HG03175 (cell line): ENCODE measurements around the gene GJD3.

Experiments
- ATAC-seq: cut with Tn5 transposase; IDR thresholded peaks from one replicate; pipeline ENCODE4 v1.9.1; 2021; ENCODE audit warnings: mild to moderate bottlenecking, moderate library complexity; ENCODE audit not compliant: unreplicated experiment

The GJD3 gene

DNA sequence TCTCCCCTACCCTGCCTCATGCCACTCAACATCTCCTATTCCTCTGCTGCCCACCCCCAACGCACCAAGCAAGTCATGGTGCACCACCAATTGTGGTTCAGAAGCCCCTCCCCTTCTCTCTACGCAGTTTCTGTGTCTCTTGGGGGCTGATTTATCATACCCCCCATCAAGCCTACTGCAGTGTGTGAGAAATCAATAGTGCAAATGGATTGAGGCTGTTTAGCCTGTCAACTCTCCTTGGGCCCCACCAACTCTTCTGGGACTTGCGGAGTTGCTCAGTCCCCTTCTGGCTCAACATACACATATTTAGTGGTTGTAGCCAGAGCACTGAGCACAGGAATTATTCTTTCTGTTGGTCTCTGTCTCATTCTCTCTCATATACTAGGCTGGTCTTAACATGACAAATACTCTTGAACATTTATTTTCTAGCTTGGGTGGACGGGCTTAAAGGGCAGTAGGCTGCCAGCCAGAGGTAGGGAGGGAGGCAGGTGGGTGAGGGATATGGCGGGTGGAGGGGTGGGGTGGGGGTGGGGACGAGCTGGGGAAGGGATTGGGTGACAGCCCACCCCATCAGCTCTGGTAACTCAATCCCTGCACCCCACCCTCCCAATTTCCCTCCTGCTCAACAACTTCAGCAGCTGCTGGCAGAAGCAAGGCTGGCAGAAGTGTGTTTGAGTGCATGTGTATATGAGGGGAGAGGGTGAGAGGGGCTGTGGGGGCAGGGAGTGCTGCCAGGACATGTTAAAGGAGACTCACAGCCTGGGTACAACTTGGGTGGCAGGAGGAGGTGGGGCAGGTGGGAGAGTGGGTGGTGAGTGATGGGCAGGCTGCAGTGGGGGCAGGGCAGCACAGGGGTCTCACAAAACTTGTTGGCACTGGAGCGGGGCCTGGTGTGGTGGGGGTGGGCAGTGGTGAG, 50.6 kb downstream of the GJD3 start:
- no peak for ATAC-seq
